GM12878 (cell line): ENCODE results near the gene FAM217B.

Experiments
- ATF2 ChIP-seq: IDR thresholded peaks from 2 replicates; pipeline ENCODE4 v1.6.1; 2012; ENCODE audit warnings: low read length, inconsistent platforms
- CEBPB ChIP-seq, 2 experiments: fragments of 150-350 bp in 1 of 2; IDR thresholded peaks; 2 replicates each; pipeline ENCODE4 v1.6.1; 2012 to 2014; ENCODE audit warnings: low read depth in 2 of 2, low read length in 2 of 2, borderline replicate concordance in 1 of 2, inconsistent platforms in 1 of 2
- CTCF ChIP-seq, 3 experiments: IDR thresholded peaks in 2 of 3; conservative IDR thresholded peaks in 1 of 3; 2 replicates each; pipeline ENCODE4 v1.5.1; 2011; ENCODE audit warnings: low read depth in 3 of 3, low read length in 3 of 3, mild to moderate bottlenecking in 3 of 3, control low read depth in 2 of 3, moderate library complexity in 2 of 3, inconsistent platforms in 1 of 3, mixed read lengths in 1 of 3; ENCODE audit not compliant: control insufficient read depth in 2 of 3, insufficient read depth in 1 of 3; ENCODE audit errors: extremely low read depth in 1 of 3
- ETV6 ChIP-seq, 2 experiments: fragments of 450-650 bp in 1 of 2; IDR thresholded peaks in 1 of 2; conservative IDR thresholded peaks in 1 of 2; 2 replicates each; pipeline ENCODE4 v1.6.1; 2014; ENCODE audit warnings: antibody characterized with exemption in 1 of 2, borderline replicate concordance in 1 of 2, low read depth in 1 of 2, mild to moderate bottlenecking in 1 of 2, moderate library complexity in 1 of 2
- HCFC1 ChIP-seq: fragments of 150-350 bp; IDR thresholded peaks from 2 replicates; pipeline ENCODE4 v1.6.1; 2014; ENCODE audit warnings: low read length
- HDAC6 ChIP-seq: fragments of 200-600 bp; sonication (generic); IDR thresholded peaks from one replicate; pipeline ENCODE4 v1.8.0; 2017; ENCODE audit warnings: antibody characterized with exemption; ENCODE audit not compliant: unreplicated experiment
- NKRF ChIP-seq: fragments of 450-650 bp; conservative IDR thresholded peaks from 2 replicates; pipeline ENCODE4 v1.6.1; 2017; ENCODE audit warnings: mild to moderate bottlenecking, moderate library complexity
- POLR2A ChIP-seq: IDR thresholded peaks from 2 replicates; pipeline ENCODE4 v1.6.1; 2011; ENCODE audit warnings: low read depth, mild to moderate bottlenecking, low read length
- RELA ChIP-seq: fragments of 450-650 bp; IDR thresholded peaks from 2 replicates; pipeline ENCODE4 v1.8.0; 2014; ENCODE audit warnings: borderline replicate concordance; ENCODE audit not compliant: partially characterized antibody
- TAF1 ChIP-seq: IDR thresholded peaks from 2 replicates; pipeline ENCODE4 v1.6.1; 2011; ENCODE audit warnings: mild to moderate bottlenecking, low read depth, low read length, borderline replicate concordance

GRCh38 chr20:59977086-59977485 lies 36.9 kb downstream of the FAM217B start:
- TF ChIP-seq POLR2A (no peak), ETV6 (conservative IDR thresholded peaks at IDR 0.05 in 1 of 2, IDR thresholded peaks at IDR 0.05 in 1 of 2; ENCODE audit: borderline replicate concordance in 1 of 2, low read depth in 1 of 2) (no peak), HDAC6 (no peak), HCFC1 (no peak), RELA (no peak), TAF1 (no peak), CTCF (IDR thresholded peaks at IDR 0.05 in 2 of 3, conservative IDR thresholded peaks at IDR 0.05 in 1 of 3; ENCODE audit: control insufficient read depth in 2 of 3, extremely low read depth in 1 of 3, insufficient read depth in 1 of 3, low read depth in 3 of 3, low read length in 3 of 3) (no peak), CEBPB (IDR thresholded peaks at IDR 0.05; ENCODE audit: borderline replicate concordance in 1 of 2, low read depth in 2 of 2, low read length in 2 of 2) (no peak), NKRF (no peak), ATF2 (no peak)
